Mesenchymal stem cell (in vitro differentiated cells and primary cell): ENCODE measurements around the gene TAS2R16.

Source experiments
- DNase-seq: peaks from one replicate; pipeline ENCODE4 v3.0.0-alpha.2; 2013
- H2AFZ ChIP-seq: one replicate; pipeline ENCODE4 v1.6.1; 2013; ENCODE audit warnings: low read depth, mild to moderate bottlenecking, control low read depth, inconsistent platforms, low read length, moderate library complexity
- H2AK5ac ChIP-seq: 2 replicates; pipeline ENCODE4 v1.6.1; 2013; ENCODE audit warnings: low read length, moderate library complexity, mild to moderate bottlenecking, inconsistent platforms; ENCODE audit not compliant: severe bottlenecking
- H2BK120ac ChIP-seq: one replicate; pipeline ENCODE4 v1.6.1; 2013; ENCODE audit warnings: low read depth, mild to moderate bottlenecking, inconsistent platforms, low read length, moderate library complexity
- H2BK12ac ChIP-seq, 2 experiments: one replicate each; pipeline ENCODE4 v1.6.1; 2013; ENCODE audit warnings: inconsistent platforms in 2 of 2, low read length in 2 of 2, mild to moderate bottlenecking in 2 of 2, moderate library complexity in 2 of 2, control low read depth in 1 of 2
- H2BK15ac ChIP-seq: one replicate; pipeline ENCODE4 v1.6.1; 2013; ENCODE audit warnings: mild to moderate bottlenecking, low read depth, inconsistent platforms; ENCODE audit not compliant: poor library complexity, severe bottlenecking
- H2BK5ac ChIP-seq: 2 replicates; pipeline ENCODE4 v1.6.1; 2013; ENCODE audit warnings: low read depth, mild to moderate bottlenecking, low read length, control low read depth, inconsistent platforms; ENCODE audit not compliant: poor library complexity, severe bottlenecking
- H3K14ac ChIP-seq, 2 experiments: one replicate each; pipeline ENCODE4 v1.6.1; 2013; ENCODE audit warnings: inconsistent platforms in 2 of 2, low read length in 2 of 2, control low read depth in 1 of 2, mild to moderate bottlenecking in 1 of 2, moderate library complexity in 1 of 2
- H3K18ac ChIP-seq, 2 experiments: one replicate each; pipeline ENCODE4 v1.6.1; 2013; ENCODE audit warnings: inconsistent platforms in 2 of 2, low read length in 2 of 2, control low read depth in 1 of 2, low read depth in 1 of 2, mild to moderate bottlenecking in 1 of 2
- H3K23ac ChIP-seq, 2 experiments: one replicate each; pipeline ENCODE4 v1.6.1; 2013; ENCODE audit warnings: inconsistent platforms in 2 of 2, low read length in 2 of 2, mild to moderate bottlenecking in 2 of 2, moderate library complexity in 2 of 2, control low read depth in 1 of 2
- H3K27ac ChIP-seq: 2 replicates; pipeline ENCODE4 v1.5.1; 2013; ENCODE audit warnings: mild to moderate bottlenecking, moderate library complexity, low read length, control low read depth, inconsistent platforms; ENCODE audit not compliant: poor library complexity, severe bottlenecking
- H3K27me3 ChIP-seq, 2 experiments: 2 replicates each; pipeline versions ENCODE4 v1.6.1 to v1.7.0; 2013; ENCODE audit warnings: low read length in 2 of 2, mild to moderate bottlenecking in 2 of 2, moderate library complexity in 2 of 2, control low read depth in 1 of 2, inconsistent platforms in 1 of 2; ENCODE audit not compliant: control insufficient read depth in 1 of 2, insufficient read depth in 1 of 2
- H3K36me3 ChIP-seq, 2 experiments: 2 replicates each; pipeline versions ENCODE4 v1.6.1 to v1.7.0; 2013; ENCODE audit warnings: low read length in 2 of 2, control low read depth in 1 of 2, inconsistent platforms in 1 of 2, low read depth in 1 of 2, mild to moderate bottlenecking in 1 of 2; ENCODE audit not compliant: insufficient read depth in 2 of 2, control insufficient read depth in 1 of 2
- H3K4ac ChIP-seq, 2 experiments: one replicate each; pipeline ENCODE4 v1.6.1; 2013; ENCODE audit warnings: inconsistent platforms in 2 of 2, low read length in 2 of 2, mild to moderate bottlenecking in 2 of 2, moderate library complexity in 2 of 2, control low read depth in 1 of 2, low read depth in 1 of 2
- H3K4me1 ChIP-seq: 2 replicates; pipeline ENCODE4 v1.6.1; 2013; ENCODE audit warnings: low read depth, low read length, control low read depth; ENCODE audit not compliant: control insufficient read depth, insufficient read depth
- H3K4me2 ChIP-seq: 2 replicates; pipeline ENCODE4 v1.6.1; 2013; ENCODE audit warnings: low read length, mild to moderate bottlenecking, inconsistent platforms; ENCODE audit not compliant: poor library complexity, severe bottlenecking
- H3K4me3 ChIP-seq, 2 experiments: 2 replicates each; pipeline versions ENCODE4 v1.5.1 to v1.7.0; 2013; ENCODE audit warnings: low read length in 2 of 2, mild to moderate bottlenecking in 2 of 2, control low read depth in 1 of 2, low read depth in 1 of 2; ENCODE audit not compliant: insufficient read depth in 1 of 2
- H3K79me1 ChIP-seq: replicated peaks from 2 replicates; pipeline ENCODE4 v1.6.1; 2013; ENCODE audit warnings: mild to moderate bottlenecking, control low read depth, low read length, inconsistent platforms; ENCODE audit not compliant: poor library complexity, severe bottlenecking
- H3K9ac ChIP-seq: 2 replicates; pipeline ENCODE4 v1.7.0; 2013; ENCODE audit warnings: mild to moderate bottlenecking, low read length, moderate library complexity
- H3K9me3 ChIP-seq: 2 replicates; pipeline ENCODE4 v1.7.0; 2013; ENCODE audit warnings: mild to moderate bottlenecking, low read length; ENCODE audit not compliant: control insufficient read depth
- H4K8ac ChIP-seq: one replicate; pipeline ENCODE4 v1.6.1; 2013; ENCODE audit warnings: inconsistent platforms, mild to moderate bottlenecking, low read length, moderate library complexity
- H4K91ac ChIP-seq: one replicate; pipeline ENCODE4 v1.6.1; 2013; ENCODE audit warnings: mild to moderate bottlenecking, low read length, inconsistent platforms
- WGBS: methylation state at CpG from one replicate; pipeline ENCODE4 v1.1.7; 2013; ENCODE audit warnings: mixed read lengths; 5-methylcytosine and 5-hydroxymethylcytosine counted together

Gene TAS2R16

GRCh38 chr7:123024989-123025758 is 29.7 kb upstream of the TAS2R16 start:
- no peak overlapping the region for H3K23ac ChIP-seq
- H3K79me1 ChIP-seq = no peaks in the 10 kb centered on the region
- WGBS = 58% methylated on average over 3 of the region's 3 CpGs
- H4K91ac ChIP-seq = no peak overlapping the region
- H2BK120ac ChIP-seq = no peak overlapping the region
- peaks cover 3% of the 10 kb centered on the region for H3K4me1 ChIP-seq
- no peak overlapping the region for H2AFZ ChIP-seq
- no peaks in the 10 kb centered on the region for H3K27me3 ChIP-seq
- H3K18ac ChIP-seq = no peak overlapping the region
- no peak overlapping the region for H3K4me2 ChIP-seq
- no peak overlapping the region for H2BK15ac ChIP-seq
- H3K36me3 ChIP-seq = no peaks in the 10 kb centered on the region
- H3K14ac ChIP-seq = no peak overlapping the region
- no peak overlapping the region for H3K4ac ChIP-seq
- H4K8ac ChIP-seq = no peak overlapping the region
- no peak overlapping the region for H2BK5ac ChIP-seq
- H3K4me3 ChIP-seq = no peak overlapping the region
- DNase-seq = peak; percentile 7
- H2AK5ac ChIP-seq = no peak overlapping the region
- no peak overlapping the region for H3K9ac ChIP-seq
- H3K27ac ChIP-seq = peak overlapping the region; percentile 71
- no peak overlapping the region for H2BK12ac ChIP-seq
- peaks cover 21% of the 10 kb centered on the region for H3K9me3 ChIP-seq

GRCh38 chr7:123023126-123023525 is 27.6 kb upstream of the TAS2R16 start:
- Histone ChIP-seq H3K18ac (no peak overlapping the region), H2AK5ac (no peak overlapping the region), H3K9me3 (peaks cover 29% of the 10 kb centered on the region), H3K27ac (no peak overlapping the region), H3K4me1 (peaks cover 3% of the 10 kb centered on the region), H3K9ac (no peak overlapping the region), H3K4ac (no peak overlapping the region), H3K14ac (no peak overlapping the region), H2BK12ac (no peak overlapping the region), H4K91ac (no peak overlapping the region), H3K79me1 (no peaks in the 10 kb centered on the region), H2BK5ac (no peak overlapping the region), H3K23ac (no peak overlapping the region), H2AFZ (no peak overlapping the region), H4K8ac (no peak overlapping the region), H3K4me2 (no peak overlapping the region), H3K36me3 (no peaks in the 10 kb centered on the region), H3K4me3 (no peak overlapping the region), H2BK15ac (no peak overlapping the region), H3K27me3 (no peaks in the 10 kb centered on the region), H2BK120ac (no peak overlapping the region)
- DNase-seq = no peak

GRCh38 chr7:123022576-123022975 is 27.1 kb upstream of the TAS2R16 start:
- Histone ChIP-seq H3K4me2 (no peak overlapping the region), H2AK5ac (no peak overlapping the region), H4K91ac (no peak overlapping the region), H3K27me3 (no peaks in the 10 kb centered on the region), H3K27ac (no peak overlapping the region), H2BK12ac (no peak overlapping the region), H3K79me1 (no peaks in the 10 kb centered on the region), H2AFZ (no peak overlapping the region), H3K14ac (no peak overlapping the region), H3K4me3 (no peak overlapping the region), H4K8ac (no peak overlapping the region), H2BK15ac (no peak overlapping the region), H3K36me3 (no peaks in the 10 kb centered on the region), H3K4ac (no peak overlapping the region), H3K4me1 (peaks cover 2% of the 10 kb centered on the region), H3K9ac (no peak overlapping the region), H3K18ac (no peak overlapping the region), H3K23ac (no peak overlapping the region), H3K9me3 (peaks cover 29% of the 10 kb centered on the region), H2BK5ac (no peak overlapping the region), H2BK120ac (no peak overlapping the region)
- DNase-seq = peak; percentile 1
- no CpG with 5 or more reads among the region's 1 CpG for WGBS

GRCh38 chr7:123012435-123012834 is 16.9 kb upstream of the TAS2R16 start:
- Histone ChIP-seq H4K91ac (no peak overlapping the region), H2AFZ (no peak overlapping the region), H2BK5ac (no peak overlapping the region), H3K14ac (no peak overlapping the region), H3K4me1 (no peaks in the 10 kb centered on the region), H3K4me2 (no peak overlapping the region), H3K9ac (no peak overlapping the region), H3K4ac (no peak overlapping the region), H3K27me3 (no peaks in the 10 kb centered on the region), H3K18ac (no peak overlapping the region), H2AK5ac (no peak overlapping the region), H3K23ac (no peak overlapping the region), H3K79me1 (no peaks in the 10 kb centered on the region), H2BK120ac (no peak overlapping the region), H3K9me3 (no peaks in the 10 kb centered on the region), H4K8ac (no peak overlapping the region), H3K4me3 (no peak overlapping the region), H2BK15ac (no peak overlapping the region), H3K36me3 (no peaks in the 10 kb centered on the region), H3K27ac (no peak overlapping the region), H2BK12ac (no peak overlapping the region)
- DNase-seq = no peak
